Endothelial cell of umbilical vein (primary cell): ENCODE measurements around the gene ACSS2. TPM values are rescaled to one million over a fixed set of nuclear protein-coding genes. Genes with fewer than 3 reads are reported as not detected.

ENCODE experiments used
- BruUV-seq: library from RNA; stranded (reverse); fragments of 400-500 nt; replicated peaks from 2 replicates; lab custom pipeline; 2021; lab: Mats Ljungman, UMichigan
- CTCF ChIA-PET: fragments of 300-600, 350-600 bp; sonication (Branson Sonifier 250); formaldehyde crosslinking; loops from one replicate; lab custom pipeline; 2021; ENCODE audit warnings: antibody characterized with exemption, inconsistent platforms; lab: Charles Lee
- POLR2A ChIA-PET: fragments of 300-600, 350-600 bp; sonication (Branson Sonifier 250); formaldehyde crosslinking; loops from one replicate; lab custom pipeline; 2021; ENCODE audit warnings: antibody characterized with exemption, inconsistent platforms; lab: Charles Lee
- DNase-seq: peaks from one replicate; pipeline ENCODE4 v3.0.0-alpha.2; 2011; ENCODE audit warnings: low read depth, low spot score
- FAIRE-seq: peaks from 2 replicates; lab custom pipeline; 2011; peaks lifted over from hg19 to GRCh38; lab: Jason Lieb, UNC
- H2AFZ ChIP-seq: 2 replicates; pipeline ENCODE4 v1.6.0; 2012; ENCODE audit warnings: low read depth, low read length, control low read depth, inconsistent platforms
- H3K27ac ChIP-seq: 2 replicates; pipeline ENCODE4 v1.5.1; 2011; ENCODE audit warnings: low read depth, mild to moderate bottlenecking, control low read depth, low read length, moderate library complexity; ENCODE audit not compliant: insufficient read depth
- H3K27me3 ChIP-seq, 2 experiments: 2 replicates each; pipeline versions ENCODE4 v1.6.0 to v1.6.1; 2011; ENCODE audit warnings: low read length in 2 of 2, mixed read lengths in 1 of 2; ENCODE audit not compliant: control insufficient read depth in 2 of 2, insufficient read depth in 2 of 2
- H3K36me3 ChIP-seq, 2 experiments: 2 replicates in 1 of 2; 3 replicates in 1 of 2; pipeline ENCODE4 v1.5.1; 2011; ENCODE audit warnings: low read length in 2 of 2, mild to moderate bottlenecking in 1 of 2, moderate library complexity in 1 of 2; ENCODE audit not compliant: control insufficient read depth in 2 of 2, insufficient read depth in 2 of 2; ENCODE audit errors: extremely low read depth in 1 of 2
- H3K4me1 ChIP-seq: 3 replicates; pipeline ENCODE4 v1.5.1; 2011; ENCODE audit warnings: mild to moderate bottlenecking, low read length; ENCODE audit not compliant: control insufficient read depth, insufficient read depth; ENCODE audit errors: extremely low read depth
- H3K4me2 ChIP-seq: 2 replicates; pipeline ENCODE4 v1.6.1; 2011; ENCODE audit warnings: low read length, control low read depth, mixed read lengths; ENCODE audit not compliant: insufficient read depth
- H3K4me3 ChIP-seq, 3 experiments: fragments of 200-600 bp in 1 of 3; sonication (generic), shearing (Covaris generic) in 1 of 3; replicated peaks in 1 of 3; 2 replicates each; pipeline ENCODE4 v1.5.1; 2011 to 2016; ENCODE audit warnings: control low read depth in 3 of 3, low read length in 3 of 3, mild to moderate bottlenecking in 2 of 3, inconsistent platforms in 1 of 3, low read depth in 1 of 3, moderate library complexity in 1 of 3; ENCODE audit not compliant: insufficient read depth in 1 of 3
- H3K79me2 ChIP-seq: 2 replicates; pipeline ENCODE4 v1.6.0; 2012; ENCODE audit warnings: low read length, inconsistent platforms; ENCODE audit not compliant: control insufficient read depth, insufficient read depth
- H3K9ac ChIP-seq: replicated peaks from 2 replicates; pipeline ENCODE3; 2011; ENCODE audit warnings: low read length, control low read depth; ENCODE audit not compliant: insufficient read depth; ENCODE audit errors: extremely low read depth
- H3K9me1 ChIP-seq: replicated peaks from 3 replicates; pipeline ENCODE4 v1.6.0; 2011; ENCODE audit warnings: mild to moderate bottlenecking, low read length; ENCODE audit not compliant: control insufficient read depth, insufficient read depth; ENCODE audit errors: extremely low read depth
- H3K9me3 ChIP-seq: replicated peaks from 2 replicates; pipeline ENCODE4 v1.5.1; 2012; ENCODE audit warnings: low read length, inconsistent platforms; ENCODE audit not compliant: control insufficient read depth, insufficient read depth
- H4K20me1 ChIP-seq: replicated peaks from 2 replicates; pipeline ENCODE3; 2011; ENCODE audit warnings: mild to moderate bottlenecking, low read length; ENCODE audit not compliant: control insufficient read depth, insufficient read depth; ENCODE audit errors: extremely low read depth
- EZH2 ChIP-seq: IDR thresholded peaks from 2 replicates; pipeline ENCODE4 v1.6.1; 2012; ENCODE audit warnings: borderline replicate concordance, low read depth, mild to moderate bottlenecking, moderate library complexity, low read length, inconsistent platforms; ENCODE audit not compliant: severe bottlenecking
- FOS ChIP-seq: IDR thresholded peaks from 2 replicates; pipeline ENCODE4 v1.6.1; 2011; ENCODE audit warnings: mild to moderate bottlenecking, low read length, moderate library complexity, borderline replicate concordance; ENCODE audit not compliant: insufficient read depth
- GATA2 ChIP-seq: IDR thresholded peaks from 2 replicates; pipeline ENCODE4 v1.7.0; 2011; ENCODE audit warnings: low read depth, mild to moderate bottlenecking, moderate library complexity, mixed read lengths, low read length; ENCODE audit not compliant: insufficient read length, insufficient read depth
- JUN ChIP-seq: IDR thresholded peaks from 2 replicates; pipeline ENCODE4 v1.6.1; 2011; ENCODE audit warnings: borderline replicate concordance, low read depth; ENCODE audit not compliant: insufficient read length, insufficient read depth
- MYC ChIP-seq: IDR thresholded peaks from one replicate; pipeline ENCODE4 v1.6.1; 2011; ENCODE audit warnings: mild to moderate bottlenecking, low read depth, low read length
- POLR2A ChIP-seq: IDR thresholded peaks from 2 replicates; pipeline ENCODE4 v1.6.1; 2012; ENCODE audit warnings: low read depth, mild to moderate bottlenecking, control low read depth, low read length
- POLR2AphosphoS5 ChIP-seq: IDR thresholded peaks from 2 replicates; pipeline ENCODE4 v1.6.1; 2012; ENCODE audit warnings: low read depth, mild to moderate bottlenecking, control low read depth, low read length, moderate library complexity; ENCODE audit not compliant: insufficient read depth
- dilution Hi-C: fragments of 300-500 bp; cut with MboI; formaldehyde crosslinking; loops from one replicate; pipeline ENCODE4 v1.15.0; 2019; ENCODE audit warnings: low sequenced_read_pairs; ENCODE audit not compliant: extremely low pct_ligation_motif_present
- intact Hi-C: fragments of 100-400 bp; cut with micrococcal nuclease; formaldehyde crosslinking; loops from one replicate; pipeline ENCODE4 v1.10.0; 2022
- polyA plus RNA-seq, 4 experiments: library from polyadenylated mRNA; depleted of rRNA in 3 of 4; stranded (reverse) in 3 of 4; unstranded in 1 of 4; fragments of >200 nt; gene quantifications; 2 replicates each; pipeline versions ENCODE4 v1.2.1 to v1.2.3, GENCODE V29; 2011 to 2012; ENCODE audit warnings: missing spikeins in 1 of 4
- total RNA-seq: library from RNA; stranded (reverse); gene quantifications from 2 replicates; pipeline ENCODE4 v1.2.3, GENCODE V29; 2021
- TF ChIP-seq, protein P1 (sequence below): IDR thresholded peaks from 2 replicates; pipeline ENCODE4 v1.6.1; 2011; ENCODE audit not compliant: insufficient read depth, insufficient read length
- TF ChIP-seq, protein P2 (sequence below), 2 donors: IDR thresholded peaks; 1 replicate in 1 of 2; 2 replicates in 1 of 2; pipeline ENCODE4 v1.5.1; 2011; ENCODE audit warnings: low read length in 2 of 2, mild to moderate bottlenecking in 2 of 2, moderate library complexity in 2 of 2, control low read depth in 1 of 2, inconsistent platforms in 1 of 2, low read depth in 1 of 2; ENCODE audit not compliant: insufficient read depth in 1 of 2; ENCODE audit errors: extremely low read depth in 1 of 2

The ACSS2 gene
- total and polyA plus RNA-seq, 2 donors (not counting 3 experiments of a cell fraction or from before 2014, with no cell fraction given) = 40.7 to 42.3 TPM

DNA sequence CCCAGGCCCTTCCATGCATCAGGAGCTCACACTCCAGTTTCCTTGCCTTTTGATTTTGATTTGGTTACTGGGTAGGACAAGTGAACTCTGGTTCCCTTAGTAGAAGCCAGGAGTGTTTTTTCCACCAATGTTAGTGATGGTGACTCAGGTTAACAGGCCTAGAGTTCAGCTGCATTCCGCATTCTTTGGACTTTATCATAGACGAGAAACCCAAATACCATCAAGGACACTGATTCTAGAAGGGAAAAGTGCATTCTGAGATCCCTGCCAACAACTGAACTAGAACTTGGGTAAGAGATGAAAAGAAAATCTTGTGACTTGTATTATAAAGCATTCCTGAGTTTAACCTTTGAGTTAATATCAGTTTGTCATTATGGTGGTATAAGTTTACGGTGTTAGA, 70.2 kb downstream of the ACSS2 start:
- peaks cover 2% of the 10 kb centered on the region for H3K9me1 ChIP-seq
- no peak for TF ChIP-seq MYC
- TF ChIP-seq POLR2A = no peak
- TF ChIP-seq POLR2AphosphoS5 = no peak
- TF ChIP-seq GATA2 = no peak
- TF ChIP-seq JUN = no peak
- TF ChIP-seq EZH2 = no peak
- no peak for TF ChIP-seq FOS
- TF ChIP-seq, protein P1, sequence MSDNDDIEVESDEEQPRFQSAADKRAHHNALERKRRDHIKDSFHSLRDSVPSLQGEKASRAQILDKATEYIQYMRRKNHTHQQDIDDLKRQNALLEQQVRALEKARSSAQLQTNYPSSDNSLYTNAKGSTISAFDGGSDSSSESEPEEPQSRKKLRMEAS = no peak
- TF ChIP-seq, protein P2, sequence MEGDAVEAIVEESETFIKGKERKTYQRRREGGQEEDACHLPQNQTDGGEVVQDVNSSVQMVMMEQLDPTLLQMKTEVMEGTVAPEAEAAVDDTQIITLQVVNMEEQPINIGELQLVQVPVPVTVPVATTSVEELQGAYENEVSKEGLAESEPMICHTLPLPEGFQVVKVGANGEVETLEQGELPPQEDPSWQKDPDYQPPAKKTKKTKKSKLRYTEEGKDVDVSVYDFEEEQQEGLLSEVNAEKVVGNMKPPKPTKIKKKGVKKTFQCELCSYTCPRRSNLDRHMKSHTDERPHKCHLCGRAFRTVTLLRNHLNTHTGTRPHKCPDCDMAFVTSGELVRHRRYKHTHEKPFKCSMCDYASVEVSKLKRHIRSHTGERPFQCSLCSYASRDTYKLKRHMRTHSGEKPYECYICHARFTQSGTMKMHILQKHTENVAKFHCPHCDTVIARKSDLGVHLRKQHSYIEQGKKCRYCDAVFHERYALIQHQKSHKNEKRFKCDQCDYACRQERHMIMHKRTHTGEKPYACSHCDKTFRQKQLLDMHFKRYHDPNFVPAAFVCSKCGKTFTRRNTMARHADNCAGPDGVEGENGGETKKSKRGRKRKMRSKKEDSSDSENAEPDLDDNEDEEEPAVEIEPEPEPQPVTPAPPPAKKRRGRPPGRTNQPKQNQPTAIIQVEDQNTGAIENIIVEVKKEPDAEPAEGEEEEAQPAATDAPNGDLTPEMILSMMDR (IDR thresholded peaks at IDR 0.05; ENCODE audit: extremely low read depth in 1 of 2, insufficient read depth in 1 of 2, low read depth in 1 of 2, low read length in 2 of 2) = no peak
- no peak for FAIRE-seq
- no peak for DNase-seq
- dilution Hi-C loops (no loop called here), intact Hi-C loops (no loop called here)
- no peak overlapping the region for H2AFZ ChIP-seq
- no peak overlapping the region for H3K27ac ChIP-seq
- CTCF ChIA-PET = interaction anchor here (1.0 kb wide), 1 partner anchor 73 kb away, joined by 3 read pairs; no protein-coding TSS in a partner anchor
- no peaks in the 10 kb centered on the region for H4K20me1 ChIP-seq
- peaks cover 3% of the 10 kb centered on the region for H3K4me1 ChIP-seq
- H3K27me3 ChIP-seq = no peaks in the 10 kb centered on the region
- no peaks in the 10 kb centered on the region for H3K79me2 ChIP-seq
- H3K4me2 ChIP-seq = no peak overlapping the region
- H3K9me3 ChIP-seq = no peaks in the 10 kb centered on the region
- no peak overlapping the region for H3K9ac ChIP-seq
- BruUV-seq = no TSS peak
- H3K4me3 ChIP-seq = no peak overlapping the region
- POLR2A ChIA-PET = no interaction called here
- H3K36me3 ChIP-seq = peaks cover 2 to 7% of the 10 kb centered on the region in 2 experiments
